Body of pancreas (tissue), 4 donors: ENCODE results near the gene CMIP. TPM values are rescaled to one million over a fixed set of nuclear protein-coding genes. Genes with fewer than 3 reads are reported as not detected.
"Not testable (repeated sequence)": the region's sequence is repeated elsewhere in the genome, so short reads cannot be mapped to it uniquely, and the experiment has no call there.

ENCODE experiments used
- ATAC-seq: fragments of 150-250 bp; one replicate; pipeline ENCODE4 v1.9.1; 2016
- DNase-seq, 4 donors: peaks; one replicate each; pipeline ENCODE4 v3.0.0-alpha.2; 2019
- H3K27ac ChIP-seq, 4 donors: fragments of 200-600 bp; sonication (generic); 1 replicate in 3 of 4; 2 replicates in 1 of 4; pipeline versions ENCODE4 v1.5.1 to v1.6.1; 2016 to 2019; ENCODE audit warnings: mild to moderate bottlenecking in 1 of 4, mixed read lengths in 1 of 4, moderate library complexity in 1 of 4
- H3K27me3 ChIP-seq, 2 donors: fragments of 200-600 bp; sonication (generic); one replicate each; pipeline ENCODE4 v1.6.0; 2016; ENCODE audit warnings: mild to moderate bottlenecking in 1 of 2
- H3K36me3 ChIP-seq, 2 donors: fragments of 200-600 bp; sonication (generic); replicated peaks in 1 of 2; 2 replicates each; pipeline ENCODE4 v1.5.1; 2016; ENCODE audit warnings: low read depth in 2 of 2; ENCODE audit not compliant: insufficient read depth in 1 of 2
- H3K4me1 ChIP-seq: fragments of 200-600 bp; sonication (generic); one replicate; pipeline ENCODE4 v1.6.0; 2016
- H3K4me3 ChIP-seq, 2 donors: fragments of 200-600 bp; sonication (generic); 1 replicate in 1 of 2; 2 replicates in 1 of 2; pipeline ENCODE4 v1.5.1; 2016 to 2019
- H3K9me3 ChIP-seq, 3 donors: fragments of 200-600 bp; sonication (generic); 1 replicate in 2 of 3; 2 replicates in 1 of 3; pipeline ENCODE4 v1.5.1; 2016
- POLR2A ChIP-seq, 3 donors: fragments of 450-650 bp; IDR thresholded peaks; one replicate each; pipeline ENCODE4 v1.6.1; 2016; ENCODE audit warnings: antibody characterized with exemption in 3 of 3, mild to moderate bottlenecking in 2 of 3
- WGBS, 2 donors: methylation state at CpG; one replicate each; pipeline ENCODE4 v1.1.5; 2017; 5-methylcytosine and 5-hydroxymethylcytosine counted together
- intact Hi-C: fragments of 100-400 bp; cut with DNase I; formaldehyde crosslinking; loops from one replicate; pipeline ENCODE4 v1.15.1; 2023
- total RNA-seq, 2 donors: library from RNA; depleted of rRNA; stranded (reverse); fragments of >200 nt; gene quantifications; one replicate each; pipeline ENCODE4 v1.1.0, GENCODE V29; 2016
- TF ChIP-seq, protein P1 (sequence below), 7 experiments: fragments of 450-650 bp in 4 of 7; fragments of 200-600 bp in 3 of 7; sonication (generic) in 3 of 7; IDR thresholded peaks; one replicate each; pipeline ENCODE4 v1.5.1; 2016 to 2019; ENCODE audit warnings: antibody characterized with exemption in 7 of 7

CMIP gene
- total RNA-seq, 2 donors from 2014 or later = 18.7 to 18.8 TPM

DNA sequence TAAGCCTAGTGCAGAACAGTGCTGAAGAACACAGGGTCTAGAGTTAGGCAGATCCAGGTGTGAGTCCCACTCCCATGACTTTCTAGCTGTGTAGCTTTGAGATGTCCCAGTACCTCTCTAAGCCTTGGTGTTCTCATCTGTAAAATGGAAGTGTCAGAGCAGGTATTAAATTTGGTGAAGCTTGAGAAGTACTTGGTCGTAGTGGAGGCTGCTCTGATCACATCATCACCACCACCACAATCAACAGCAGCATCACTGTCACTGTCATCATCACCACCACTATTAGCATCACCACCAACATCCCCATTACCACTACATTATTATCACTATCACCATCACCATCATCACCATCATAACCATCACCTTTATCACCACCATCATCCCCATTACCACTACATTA, 132.1 kb downstream of the CMIP start:
- WGBS, 2 donors = 87 to 93% methylated on average over 1 of the region's 1 CpG
- no peaks in the 10 kb centered on the region for H3K27me3 ChIP-seq
- H3K9me3 ChIP-seq = no peaks in the 10 kb centered on the region
- intact Hi-C loops = no loop called here
- no peak overlapping the region for H3K4me3 ChIP-seq
- ATAC-seq = no peak
- no peak for DNase-seq
- peaks cover 4% of the 10 kb centered on the region for H3K4me1 ChIP-seq
- H3K36me3 ChIP-seq = no peaks in the 10 kb centered on the region
- no peak overlapping the region for H3K27ac ChIP-seq
- TF ChIP-seq, protein P1, sequence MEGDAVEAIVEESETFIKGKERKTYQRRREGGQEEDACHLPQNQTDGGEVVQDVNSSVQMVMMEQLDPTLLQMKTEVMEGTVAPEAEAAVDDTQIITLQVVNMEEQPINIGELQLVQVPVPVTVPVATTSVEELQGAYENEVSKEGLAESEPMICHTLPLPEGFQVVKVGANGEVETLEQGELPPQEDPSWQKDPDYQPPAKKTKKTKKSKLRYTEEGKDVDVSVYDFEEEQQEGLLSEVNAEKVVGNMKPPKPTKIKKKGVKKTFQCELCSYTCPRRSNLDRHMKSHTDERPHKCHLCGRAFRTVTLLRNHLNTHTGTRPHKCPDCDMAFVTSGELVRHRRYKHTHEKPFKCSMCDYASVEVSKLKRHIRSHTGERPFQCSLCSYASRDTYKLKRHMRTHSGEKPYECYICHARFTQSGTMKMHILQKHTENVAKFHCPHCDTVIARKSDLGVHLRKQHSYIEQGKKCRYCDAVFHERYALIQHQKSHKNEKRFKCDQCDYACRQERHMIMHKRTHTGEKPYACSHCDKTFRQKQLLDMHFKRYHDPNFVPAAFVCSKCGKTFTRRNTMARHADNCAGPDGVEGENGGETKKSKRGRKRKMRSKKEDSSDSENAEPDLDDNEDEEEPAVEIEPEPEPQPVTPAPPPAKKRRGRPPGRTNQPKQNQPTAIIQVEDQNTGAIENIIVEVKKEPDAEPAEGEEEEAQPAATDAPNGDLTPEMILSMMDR (IDR thresholded peaks at IDR 0.05) = no peak
- TF ChIP-seq POLR2A (IDR thresholded peaks at IDR 0.05) = no peak

DNA sequence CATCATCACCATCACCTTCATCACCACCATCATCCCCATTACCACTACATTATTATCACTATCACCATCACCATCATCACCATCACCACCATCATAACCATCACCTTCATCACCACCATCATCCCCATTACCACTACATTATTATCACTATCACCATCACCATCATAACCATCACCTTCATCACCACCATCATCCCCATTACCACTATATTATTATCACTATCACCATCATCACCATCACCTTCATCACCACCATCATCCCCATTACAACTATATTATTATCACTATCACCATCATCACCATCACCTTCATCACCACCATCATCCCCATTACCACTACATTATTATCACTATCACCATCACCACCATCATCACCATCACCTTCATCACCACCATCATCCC, 132.7 kb downstream of the CMIP start:
- intact Hi-C loops, ATAC-seq, H3K36me3 ChIP-seq: not testable (repeated sequence)

DNA sequence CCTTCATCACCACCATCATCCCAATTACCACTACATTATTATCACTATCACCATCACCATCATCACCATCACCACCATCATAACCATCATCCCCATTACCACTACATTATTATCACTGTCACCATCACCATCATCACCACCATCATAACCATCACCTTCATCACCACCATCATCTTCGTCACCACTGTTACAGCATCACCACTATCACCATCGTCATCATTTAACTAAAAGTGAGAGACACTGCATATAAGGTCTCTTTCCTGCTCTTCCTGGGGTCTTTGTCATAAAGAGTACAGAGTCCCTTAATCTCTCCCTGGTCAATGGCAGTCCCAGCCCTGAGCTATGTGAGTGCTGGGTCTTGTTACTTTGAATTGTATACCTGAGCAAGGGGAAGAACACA, 133.5 kb downstream of the CMIP start:
- WGBS, 2 donors = 97% methylated on average over 2 of the region's 2 CpGs
- no peak for DNase-seq
- Histone ChIP-seq H3K9me3 (no peaks in the 10 kb centered on the region), H3K4me1 (peaks cover 16% of the 10 kb centered on the region), H3K36me3 (no peaks in the 10 kb centered on the region), H3K27me3 (no peaks in the 10 kb centered on the region), H3K4me3 (no peak overlapping the region), H3K27ac (no peak overlapping the region)
- intact Hi-C loops = no loop called here
- ATAC-seq = no peak
- TF ChIP-seq, protein P1 (IDR thresholded peaks at IDR 0.05) = no peak
- TF ChIP-seq POLR2A (IDR thresholded peaks at IDR 0.05) = no peak

More for the DNA sequence above, 132.7 kb downstream of the CMIP start:
- not testable (repeated sequence) for H3K27ac ChIP-seq, H3K4me3 ChIP-seq, DNase-seq, H3K4me1 ChIP-seq, H3K27me3 ChIP-seq, H3K9me3 ChIP-seq

DNA sequence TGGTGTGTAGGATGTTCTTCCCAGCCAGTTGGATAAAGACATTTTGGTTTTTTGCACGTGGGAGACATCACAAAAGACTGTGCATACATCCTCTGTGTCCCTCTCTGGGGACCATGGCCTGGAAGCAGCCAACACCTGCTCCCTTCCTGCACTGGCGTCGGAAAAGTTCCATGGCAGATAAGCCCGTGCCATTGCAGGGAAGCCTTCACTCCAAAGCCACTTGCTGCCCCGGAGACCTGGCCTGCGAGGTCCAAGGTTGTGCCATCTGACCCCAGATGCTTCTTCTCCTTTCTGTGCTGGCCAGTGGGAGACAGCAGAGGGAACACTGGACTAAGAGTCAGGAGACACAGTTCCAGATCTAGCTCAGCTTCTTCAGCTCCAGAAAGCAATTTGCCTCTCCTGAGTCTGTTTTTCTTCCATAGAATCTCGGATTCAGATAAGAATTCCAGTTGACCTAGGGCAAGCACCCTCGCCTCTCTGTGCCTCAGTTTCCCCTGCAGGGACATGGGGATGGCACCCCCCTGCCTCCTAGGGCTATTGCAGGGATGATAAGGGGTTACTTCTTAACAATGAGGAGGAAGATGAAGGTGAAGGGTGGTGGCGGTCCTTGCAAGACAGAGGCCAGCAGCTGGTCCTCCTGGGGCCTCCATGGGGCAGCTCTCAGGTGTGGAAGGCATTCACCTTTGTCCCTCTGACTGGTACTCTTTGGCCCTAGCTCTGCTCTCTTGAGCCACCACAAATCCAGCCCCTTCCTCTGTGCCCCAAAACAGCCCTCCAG, 134.2 kb downstream of the CMIP start:
- H3K27me3 ChIP-seq = no peaks in the 10 kb centered on the region
- no peaks in the 10 kb centered on the region for H3K36me3 ChIP-seq
- intact Hi-C loops = no loop called here
- ATAC-seq = no peak
- H3K9me3 ChIP-seq = no peaks in the 10 kb centered on the region
- DNase-seq = no peak
- peaks cover 23% of the 10 kb centered on the region for H3K4me1 ChIP-seq
- 50 to 55% methylated on average over 7 to 9 of the region's 9 CpGs for WGBS, 2 donors
- no peak overlapping the region for H3K27ac ChIP-seq
- no peak for TF ChIP-seq POLR2A (IDR thresholded peaks at IDR 0.05)
- TF ChIP-seq, protein P1 (IDR thresholded peaks at IDR 0.05) = no peak
- no peak overlapping the region for H3K4me3 ChIP-seq

DNA sequence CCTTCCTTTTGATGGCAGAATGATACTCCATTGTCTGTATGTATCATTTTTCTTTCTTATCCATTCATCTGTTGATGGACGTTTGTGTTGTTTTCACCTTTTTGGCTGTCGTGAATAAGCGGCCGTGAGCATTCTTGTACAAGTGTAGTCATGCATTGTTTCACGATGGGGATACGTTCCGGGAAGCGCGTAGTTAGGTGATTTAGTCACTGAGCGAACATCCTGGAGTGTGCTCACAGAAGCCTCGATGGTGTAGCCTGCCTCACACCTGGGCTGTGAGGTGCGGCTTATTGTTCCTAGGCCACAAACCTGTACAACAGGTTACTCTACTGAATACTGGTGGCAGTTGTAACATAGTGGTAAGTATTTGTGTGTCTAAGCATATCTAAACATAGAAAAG, 136.5 kb downstream of the CMIP start:
- ATAC-seq = no peak
- DNase-seq = no peak
- intact Hi-C loops = no loop called here

More for the DNA sequence above, 136.5 kb downstream of the CMIP start:
- 70 to 82% methylated on average over 12 of the region's 12 CpGs for WGBS, 2 donors
- Histone ChIP-seq H3K4me1 (peaks cover 19% of the 10 kb centered on the region), H3K36me3 (no peaks in the 10 kb centered on the region), H3K9me3 (no peaks in the 10 kb centered on the region), H3K27ac (no peak overlapping the region), H3K27me3 (no peaks in the 10 kb centered on the region), H3K4me3 (no peak overlapping the region)
- no peak for TF ChIP-seq POLR2A (IDR thresholded peaks at IDR 0.05)
- TF ChIP-seq, protein P1 (IDR thresholded peaks at IDR 0.05) = no peak
